Fibroblast of pulmonary artery (primary cell): ENCODE data around the gene RBFOX2.
"Not testable (repeated sequence)": the region's sequence is repeated elsewhere in the genome, so short reads cannot be mapped to it uniquely, and the experiment has no call there.

ENCODE experiments used
- DNase-seq: peaks from one replicate; pipeline ENCODE4 v3.0.0-alpha.2; 2010; ENCODE audit warnings: low read depth
- H3K4me3 ChIP-seq: replicated peaks from 2 replicates; pipeline ENCODE4 v1.5.1; 2011; ENCODE audit warnings: low read depth, mild to moderate bottlenecking, control low read depth, low read length, moderate library complexity
- TF ChIP-seq, protein P1 (sequence below): IDR thresholded peaks from 2 replicates; pipeline ENCODE4 v1.5.1; 2011; ENCODE audit warnings: mild to moderate bottlenecking, control low read depth, low read length, inconsistent platforms; ENCODE audit errors: missing control alignments

Gene RBFOX2

DNA sequence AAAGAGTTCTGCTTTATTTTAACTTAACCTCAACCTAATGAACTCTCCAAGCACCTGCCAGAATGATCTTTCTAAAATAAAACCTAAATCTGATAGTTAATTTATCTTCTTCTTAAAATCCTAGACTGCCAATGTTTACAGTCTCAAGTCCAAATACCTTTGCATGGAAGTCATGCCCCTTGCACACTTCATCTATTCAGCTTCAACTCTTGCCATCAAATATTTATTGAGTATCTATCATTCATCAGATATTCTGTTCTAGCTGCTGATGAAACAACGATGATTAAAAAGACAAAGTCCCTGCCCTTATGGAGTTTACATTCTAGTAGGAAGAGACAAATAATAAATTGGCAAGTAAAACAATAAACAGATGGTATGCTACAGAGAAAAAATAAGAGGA, 209.2 kb downstream of the RBFOX2 start:
- H3K4me3 ChIP-seq, result no peak overlapping the region
- TF ChIP-seq, protein P1, sequence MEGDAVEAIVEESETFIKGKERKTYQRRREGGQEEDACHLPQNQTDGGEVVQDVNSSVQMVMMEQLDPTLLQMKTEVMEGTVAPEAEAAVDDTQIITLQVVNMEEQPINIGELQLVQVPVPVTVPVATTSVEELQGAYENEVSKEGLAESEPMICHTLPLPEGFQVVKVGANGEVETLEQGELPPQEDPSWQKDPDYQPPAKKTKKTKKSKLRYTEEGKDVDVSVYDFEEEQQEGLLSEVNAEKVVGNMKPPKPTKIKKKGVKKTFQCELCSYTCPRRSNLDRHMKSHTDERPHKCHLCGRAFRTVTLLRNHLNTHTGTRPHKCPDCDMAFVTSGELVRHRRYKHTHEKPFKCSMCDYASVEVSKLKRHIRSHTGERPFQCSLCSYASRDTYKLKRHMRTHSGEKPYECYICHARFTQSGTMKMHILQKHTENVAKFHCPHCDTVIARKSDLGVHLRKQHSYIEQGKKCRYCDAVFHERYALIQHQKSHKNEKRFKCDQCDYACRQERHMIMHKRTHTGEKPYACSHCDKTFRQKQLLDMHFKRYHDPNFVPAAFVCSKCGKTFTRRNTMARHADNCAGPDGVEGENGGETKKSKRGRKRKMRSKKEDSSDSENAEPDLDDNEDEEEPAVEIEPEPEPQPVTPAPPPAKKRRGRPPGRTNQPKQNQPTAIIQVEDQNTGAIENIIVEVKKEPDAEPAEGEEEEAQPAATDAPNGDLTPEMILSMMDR, result no peak
- no peak for DNase-seq

DNA sequence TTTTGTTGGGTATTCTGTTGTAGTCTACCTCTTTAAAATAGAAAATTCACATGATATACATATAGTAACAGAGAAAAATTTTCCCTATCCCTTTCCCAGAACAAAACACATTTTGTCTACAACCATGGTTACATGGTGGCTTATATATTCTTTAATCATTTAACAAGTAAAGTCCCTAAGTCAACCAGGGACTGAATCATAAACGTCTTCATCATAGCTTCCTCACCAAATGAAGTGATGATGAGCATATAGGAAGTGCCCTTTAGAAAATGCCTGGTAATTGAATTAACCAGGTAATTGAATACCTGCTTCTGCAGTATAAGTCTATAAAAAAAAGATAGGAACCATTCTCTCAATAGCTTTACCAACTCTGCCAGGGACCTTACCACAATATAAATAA, 209.7 kb downstream of the RBFOX2 start:
- no peak for DNase-seq
- H3K4me3 ChIP-seq, result no peak overlapping the region
- TF ChIP-seq, protein P1, result no peak

DNA sequence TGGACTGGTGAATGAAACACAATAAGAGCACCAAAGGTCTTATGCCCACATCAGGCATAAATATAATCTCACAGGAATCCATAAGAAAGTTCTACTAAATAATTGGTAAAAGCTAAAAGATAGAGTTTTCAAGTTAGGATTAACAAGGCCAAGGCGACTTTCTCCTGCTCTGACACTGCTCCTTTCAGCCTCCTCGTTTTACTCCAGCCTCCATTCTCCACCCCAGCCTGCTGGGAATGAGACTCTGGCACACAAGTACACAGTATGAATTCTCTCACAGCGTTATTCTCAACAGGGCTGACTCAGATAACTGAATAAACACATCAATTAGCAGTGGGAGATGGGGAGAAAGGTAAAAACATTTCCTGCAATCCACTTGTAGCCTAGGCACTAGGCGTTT, 216.0 kb downstream of the RBFOX2 start:
- no peak for DNase-seq
- no peak overlapping the region for H3K4me3 ChIP-seq
- TF ChIP-seq, protein P1, result no peak

DNA sequence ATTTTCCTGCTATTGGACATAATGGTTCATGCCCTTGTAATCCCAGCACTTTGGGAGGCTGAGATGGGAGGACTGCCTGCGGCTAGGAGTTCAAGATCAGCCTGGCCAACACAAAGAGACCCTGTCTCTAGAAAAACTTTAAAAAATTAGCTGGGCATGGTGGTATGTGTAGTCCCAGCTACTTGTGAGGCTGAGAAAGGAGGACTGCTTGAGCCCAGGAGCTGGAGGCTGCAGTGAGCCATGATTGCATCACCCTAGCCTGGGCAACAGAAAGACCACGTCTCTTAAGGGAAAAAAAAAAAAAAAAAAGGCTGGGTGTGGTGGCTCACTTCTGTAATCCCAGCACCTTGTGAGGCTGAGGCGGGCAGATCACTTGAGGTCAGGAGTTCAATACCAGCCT, 217.0 kb downstream of the RBFOX2 start:
- H3K4me3 ChIP-seq, result no peak overlapping the region
- DNase-seq, result no peak
- TF ChIP-seq, protein P1, result no peak

DNA sequence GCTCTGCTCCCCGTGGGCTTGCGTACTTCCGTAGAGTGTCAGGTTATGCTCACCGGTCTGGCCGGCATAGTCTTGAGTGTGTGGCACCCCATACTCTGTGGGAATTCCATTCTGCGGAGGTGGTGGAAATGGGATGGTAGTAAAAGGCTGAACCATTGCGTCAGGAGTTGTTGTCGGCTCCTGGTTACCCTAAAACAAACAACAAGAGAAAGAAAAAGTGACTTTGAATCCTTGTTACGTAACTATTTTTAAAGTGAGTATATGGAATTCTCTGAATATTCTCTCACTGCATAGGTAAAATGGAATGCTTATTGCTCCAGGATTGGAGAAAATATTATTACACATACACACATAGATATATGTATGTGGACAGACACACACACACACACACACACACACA, 218.8 kb downstream of the RBFOX2 start:
- H3K4me3 ChIP-seq, result no peak overlapping the region
- no peak for DNase-seq
- TF ChIP-seq, protein P1, result no peak

DNA sequence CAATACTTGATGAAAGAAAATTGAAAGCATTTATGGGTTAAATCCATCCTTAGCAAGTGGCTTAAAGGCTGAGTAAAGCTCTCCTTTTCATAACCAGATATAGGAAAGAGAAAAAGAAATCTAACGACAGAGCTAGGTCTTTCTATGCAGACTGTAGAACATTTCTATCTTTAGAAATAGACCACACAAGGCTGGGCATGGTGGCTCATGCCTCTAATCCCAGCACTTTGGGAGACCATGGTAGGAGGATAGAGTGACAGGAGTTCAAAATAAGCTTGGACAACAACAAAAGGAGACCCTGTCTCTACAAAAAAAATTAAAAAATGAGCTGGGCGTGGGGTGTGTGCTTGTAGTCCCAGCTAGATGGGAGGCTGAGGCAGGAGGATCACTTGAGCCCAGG, 220.2 kb downstream of the RBFOX2 start:
- TF ChIP-seq, protein P1, result no peak
- H3K4me3 ChIP-seq, result no peak overlapping the region
- DNase-seq, result no peak

DNA sequence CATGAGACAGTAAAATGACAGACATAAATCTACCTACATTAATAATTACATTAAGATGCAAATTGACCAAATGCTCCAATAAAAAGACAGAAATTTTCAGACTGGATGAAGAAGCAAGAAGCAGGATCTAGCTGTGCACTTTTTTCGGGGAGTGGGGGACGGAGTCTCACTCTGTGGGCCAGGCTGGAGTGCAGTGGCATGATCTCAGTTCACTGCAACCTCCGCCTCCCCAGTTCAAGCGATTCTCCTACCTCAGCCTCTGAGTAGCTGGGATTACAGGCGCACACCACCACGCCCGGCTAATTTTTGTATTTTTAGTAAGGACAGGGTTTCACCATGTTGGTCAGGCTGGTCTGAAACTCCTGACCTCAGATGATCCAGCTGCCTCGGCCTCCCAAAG, 222.0 kb downstream of the RBFOX2 start:
- not testable (repeated sequence) for DNase-seq, H3K4me3 ChIP-seq

DNA sequence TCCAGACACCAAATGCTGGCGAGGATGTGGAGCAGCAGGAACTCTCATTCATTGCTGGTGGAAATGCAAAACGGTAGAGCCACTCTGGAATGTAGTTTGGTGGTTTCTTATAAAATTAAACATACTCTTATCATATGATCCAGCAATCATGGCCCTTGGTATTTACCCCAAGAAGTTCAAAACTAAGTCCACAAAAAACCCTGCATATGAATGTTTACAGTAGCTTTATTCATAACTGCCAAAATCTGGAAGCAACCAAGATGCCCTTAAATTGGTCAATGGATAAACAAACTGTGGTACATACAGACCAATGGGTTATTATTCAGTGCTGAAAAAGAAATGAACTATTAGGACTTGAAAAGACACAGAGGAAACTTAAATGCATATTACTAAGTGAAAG, 223.2 kb downstream of the RBFOX2 start:
- DNase-seq, result no peak
- no peak overlapping the region for H3K4me3 ChIP-seq
- TF ChIP-seq, protein P1, result no peak
